GM21786 (cell line): Measurements from ENCODE around the gene CD163L1.
"Not testable (repeated sequence)": the region's sequence is repeated elsewhere in the genome, so short reads cannot be mapped to it uniquely, and the experiment has no call there.

ENCODE experiments used
- ATAC-seq: cut with Tn5 transposase; IDR thresholded peaks from one replicate; pipeline ENCODE4 v1.9.1; 2021; ENCODE audit not compliant: unreplicated experiment

Gene CD163L1

GRCh38 chr12:7337790-7338189, 106.2 kb downstream of the CD163L1 start:
- ATAC-seq = not testable (repeated sequence)

DNA sequence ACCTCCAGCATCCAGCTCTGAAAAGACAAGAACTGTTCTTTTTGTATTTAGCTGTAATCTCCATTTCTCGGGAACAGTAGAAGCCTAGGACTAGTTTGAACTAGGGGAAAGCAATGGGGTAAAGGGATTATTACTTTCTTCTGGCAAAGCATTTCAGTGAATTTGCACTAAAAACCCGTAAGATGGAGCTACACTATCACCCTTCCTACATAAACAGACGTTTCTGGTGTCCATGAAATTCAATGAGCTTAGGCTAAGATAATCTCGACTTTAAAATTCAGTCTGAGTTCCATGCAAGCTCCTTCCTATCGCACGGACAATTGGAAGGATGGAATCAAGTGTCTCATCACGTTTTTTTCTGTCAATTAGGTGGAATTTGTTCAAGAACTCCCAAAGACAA, 116.0 kb downstream of the CD163L1 start:
- no peak for ATAC-seq

- ATAC-seq = no peak
These were observed 119.8 kb downstream of the CD163L1 start for GRCh38 chr12:7324176-7324575.

GRCh38 chr12:7322599-7322998, 121.4 kb downstream of the CD163L1 start:
- no peak for ATAC-seq

DNA sequence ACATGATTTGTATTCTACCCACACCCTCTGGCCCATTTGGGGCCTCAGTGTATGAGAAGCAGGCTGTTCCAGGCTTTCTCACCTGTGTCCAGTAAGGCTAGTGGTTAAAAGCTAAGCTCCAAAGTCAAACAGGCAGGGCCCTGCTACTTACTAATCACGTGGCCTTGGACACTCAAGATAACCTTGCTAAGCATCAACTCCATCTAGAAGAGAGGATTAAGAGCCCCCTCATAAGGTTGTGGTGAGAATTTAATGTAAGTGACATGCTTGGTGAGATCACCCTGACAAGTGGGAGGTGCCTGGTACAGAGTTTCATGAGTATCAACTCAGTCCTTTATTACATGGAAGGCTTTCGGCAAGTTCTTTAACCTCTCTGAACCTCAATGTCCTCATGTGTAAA, 122.3 kb downstream of the CD163L1 start:
- no peak for ATAC-seq

DNA sequence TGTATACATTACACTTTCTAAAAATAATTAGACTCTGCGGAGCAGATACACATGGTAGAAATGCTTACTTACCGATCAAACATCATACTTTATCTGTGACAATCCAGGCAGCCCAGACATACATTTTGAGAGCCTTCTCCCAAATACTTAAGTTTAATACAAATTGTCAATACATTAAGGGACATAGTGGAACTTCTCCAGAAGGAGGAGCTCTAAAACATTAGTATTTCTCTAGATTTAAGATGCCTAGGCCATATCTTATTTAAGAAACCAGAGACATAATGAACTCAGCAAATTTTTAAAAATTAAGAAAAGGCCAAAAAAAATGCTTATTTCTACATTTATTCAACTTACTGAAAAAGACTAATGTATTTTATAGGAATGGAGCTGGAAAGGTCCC, 124.0 kb downstream of the CD163L1 start:
- no peak for ATAC-seq

DNA sequence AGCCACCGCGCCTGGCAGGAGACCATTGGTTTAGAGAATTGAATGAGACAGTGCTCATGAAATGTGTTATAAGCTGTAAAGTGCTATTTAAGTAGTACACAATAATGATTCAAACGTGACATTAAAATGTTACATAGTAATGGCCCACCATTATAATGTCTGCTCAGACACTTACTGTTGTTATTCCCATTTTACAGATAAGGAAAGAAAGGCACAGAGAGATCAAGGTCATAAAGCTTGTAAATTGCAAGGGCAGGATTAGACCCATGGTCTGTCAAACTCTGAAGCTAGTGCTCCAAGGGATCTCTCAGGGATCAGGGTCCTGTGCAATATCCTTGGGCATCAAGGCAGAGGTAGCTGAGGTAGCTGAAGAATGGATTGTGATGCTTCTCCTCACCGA, 133.9 kb downstream of the CD163L1 start:
- ATAC-seq = no peak
